ENCODE measurements around the gene C6orf120. TPM values are rescaled to one million over a fixed set of nuclear protein-coding genes. Genes with fewer than 3 reads are reported as not detected.
A peak's percentile ranks its signal among the peaks of the same experiment; 100 is the strongest.

Gene C6orf120
- total and polyA plus RNA-seq, 2 of the 13 experiments (the other 11 are each of a cell fraction or from before 2014, with no cell fraction given): 21.7 to 29.9 TPM

GRCh38 chr6:169724494-169725124 lies 22.7 kb downstream of the C6orf120 start, which contains the start of gene PHF10 (continued):
- TF ChIP-seq ZNF30 (CRISPR knock-in tag; IDR thresholded peaks at IDR 0.05): peak; percentile 78; the same call in 1 of the 2 replicates
- TF ChIP-seq CHCHD3 (CRISPR knock-in tag; IDR thresholded peaks at IDR 0.05): peak; percentile 90; the same call in 1 of the 2 replicates
- TF ChIP-seq HMG20A (CRISPR knock-in tag; IDR thresholded peaks at IDR 0.05; ENCODE audit: borderline replicate concordance): no peak
- TF ChIP-seq FOXM1 (CRISPR knock-in tag; IDR thresholded peaks at IDR 0.05): no peak
- TF ChIP-seq GATAD1 (CRISPR knock-in tag; IDR thresholded peaks at IDR 0.05): no peak
- TF ChIP-seq HES4 (CRISPR knock-in tag; IDR thresholded peaks at IDR 0.05; ENCODE audit: borderline replicate concordance): peak; percentile 97
- TF ChIP-seq ZMAT5 (CRISPR knock-in tag; IDR thresholded peaks at IDR 0.05; ENCODE audit: borderline replicate concordance, low read depth): no peak
- TF ChIP-seq ZNF816 (CRISPR knock-in tag; IDR thresholded peaks at IDR 0.05; ENCODE audit: borderline replicate concordance): peak; percentile 95
- peak; percentile 98 for TF ChIP-seq RBFOX2 (IDR thresholded peaks at IDR 0.05; ENCODE audit: low read depth, low read length)
- TF ChIP-seq ZNF678 (CRISPR knock-in tag; IDR thresholded peaks at IDR 0.05): 0 out of 2 replicates have a peak, but pooled peaks have one; percentile 25
- no peak for TF ChIP-seq USF2 (IDR thresholded peaks at IDR 0.05; ENCODE audit: low read depth, low read length)
- no peak for TF ChIP-seq USF2 (CRISPR knock-in tag; IDR thresholded peaks at IDR 0.05; ENCODE audit: borderline replicate concordance)
- no peak; the same call in 1 of the 2 replicates for TF ChIP-seq ZNF121 (CRISPR knock-in tag; IDR thresholded peaks at IDR 0.05)
- TF ChIP-seq ZNF274 (CRISPR knock-in tag; IDR thresholded peaks at IDR 0.05): no peak; the same call in none of the 2 replicates
- TF ChIP-seq MZF1 (CRISPR knock-in tag; IDR thresholded peaks at IDR 0.05; ENCODE audit: borderline replicate concordance): no peak
- TF ChIP-seq SMARCC2 (IDR thresholded peaks at IDR 0.05): no peak
- no peak for TF ChIP-seq MTA3 (CRISPR knock-in tag; IDR thresholded peaks at IDR 0.05)
- peak; percentile 97; the same call in 1 of the 2 replicates for TF ChIP-seq ZNF598 (CRISPR knock-in tag; IDR thresholded peaks at IDR 0.05; ENCODE audit: borderline replicate concordance)
- TF ChIP-seq NCOA1 (CRISPR knock-in tag; IDR thresholded peaks at IDR 0.05): peak; percentile 95; the same call in 1 of the 2 replicates
- no peak for TF ChIP-seq PRDM15 (CRISPR knock-in tag; IDR thresholded peaks at IDR 0.05)
- TF ChIP-seq ARID2 (CRISPR knock-in tag; IDR thresholded peaks at IDR 0.05; ENCODE audit: borderline replicate concordance): no peak
- no peak for TF ChIP-seq NR3C1 (CRISPR knock-in tag; IDR thresholded peaks at IDR 0.05)
